H1 (cell line): ENCODE results near the gene ATXN1L. TPM values are rescaled to one million over a fixed set of nuclear protein-coding genes. Genes with fewer than 3 reads are reported as not detected.

Source experiments
- CTCF ChIA-PET: fragments of 300-600 bp; sonication (Branson Sonifier 250); formaldehyde crosslinking; loops from one replicate; lab custom pipeline; 2021; ENCODE audit not compliant: partially characterized antibody; lab: Charles Lee
- POLR2A ChIA-PET: fragments of 300-600 bp; sonication (Branson Sonifier 250); formaldehyde crosslinking; loops from one replicate; lab custom pipeline; 2021; ENCODE audit warnings: inconsistent platforms; ENCODE audit not compliant: partially characterized antibody; lab: Charles Lee
- DNase-seq, 2 experiments: peaks; one replicate each; pipeline versions ENCODE4 v3.0.0 to v3.0.0-alpha.2; 2010 to 2022; ENCODE audit warnings: low spot score in 2 of 2, low read depth in 1 of 2, mixed read lengths in 1 of 2
- FAIRE-seq: peaks from 2 replicates; lab custom pipeline; 2011; peaks lifted over from hg19 to GRCh38; lab: Jason Lieb, UNC
- H2AFZ ChIP-seq: 2 replicates; pipeline ENCODE4 v1.8.1; 2012; ENCODE audit warnings: low read length, inconsistent platforms
- H2AK5ac ChIP-seq: 2 replicates; pipeline ENCODE4 v1.6.1; 2013; ENCODE audit warnings: low read depth, low read length
- H2BK120ac ChIP-seq: replicated peaks from 2 replicates; pipeline ENCODE3; 2013; ENCODE audit warnings: low read depth, low read length, inconsistent platforms
- H2BK12ac ChIP-seq: 2 replicates; pipeline ENCODE4 v1.6.1; 2013; ENCODE audit warnings: low read depth, low read length
- H2BK15ac ChIP-seq: 2 replicates; pipeline ENCODE4 v1.6.1; 2013; ENCODE audit warnings: low read length
- H2BK20ac ChIP-seq: 2 replicates; pipeline ENCODE4 v1.6.1; 2013; ENCODE audit warnings: low read length
- H2BK5ac ChIP-seq: 2 replicates; pipeline ENCODE4 v1.6.1; 2013; ENCODE audit warnings: low read depth, low read length
- H3K14ac ChIP-seq: 2 replicates; pipeline ENCODE4 v1.6.1; 2013; ENCODE audit warnings: inconsistent platforms; ENCODE audit not compliant: insufficient read length
- H3K18ac ChIP-seq: 2 replicates; pipeline ENCODE4 v1.6.1; 2013; ENCODE audit warnings: low read length; ENCODE audit errors: extremely low read depth
- H3K23ac ChIP-seq: 2 replicates; pipeline ENCODE4 v1.6.1; 2013; ENCODE audit warnings: inconsistent platforms; ENCODE audit not compliant: insufficient read length
- H3K23me2 ChIP-seq: 2 replicates; pipeline ENCODE4 v1.6.1; 2013; ENCODE audit warnings: low read depth, low read length
- H3K27ac ChIP-seq: 2 replicates; pipeline ENCODE4 v1.6.1; 2011; ENCODE audit warnings: low read depth, low read length, inconsistent platforms
- H3K27me3 ChIP-seq, 4 experiments: replicated peaks in 1 of 4; 1 replicate in 1 of 4; 2 replicates in 3 of 4; pipeline versions ENCODE4 v1.6.1 to v1.8.1; 2011 to 2013; ENCODE audit warnings: low read length in 3 of 4, mild to moderate bottlenecking in 3 of 4, inconsistent platforms in 2 of 4, mixed read lengths in 2 of 4, moderate library complexity in 1 of 4; ENCODE audit not compliant: control insufficient read depth in 3 of 4, insufficient read depth in 3 of 4; ENCODE audit errors: extremely low read depth in 1 of 4
- H3K36me3 ChIP-seq, 4 experiments: 2 replicates each; pipeline versions ENCODE4 v1.6.1 to v1.8.1; 2011 to 2013; ENCODE audit warnings: mild to moderate bottlenecking in 4 of 4, low read length in 3 of 4, moderate library complexity in 2 of 4, control low read depth in 1 of 4, inconsistent platforms in 1 of 4; ENCODE audit not compliant: insufficient read depth in 4 of 4, control insufficient read depth in 2 of 4
- H3K4ac ChIP-seq: replicated peaks from 2 replicates; pipeline ENCODE3; 2013; ENCODE audit warnings: low read length, low read depth, mixed read lengths, inconsistent platforms; ENCODE audit not compliant: insufficient read length
- H3K4me1 ChIP-seq, 4 experiments: replicated peaks in 1 of 4; 1 replicate in 1 of 4; 2 replicates in 3 of 4; pipeline versions ENCODE4 v1.6.1 to v1.8.1; 2011 to 2013; ENCODE audit warnings: low read length in 3 of 4, inconsistent platforms in 2 of 4, mixed read lengths in 1 of 4; ENCODE audit not compliant: insufficient read depth in 4 of 4, control insufficient read depth in 3 of 4
- H3K4me2 ChIP-seq, 2 experiments: 2 replicates each; pipeline versions ENCODE4 v1.6.1 to v1.8.1; 2011 to 2013; ENCODE audit warnings: low read depth in 2 of 2, low read length in 2 of 2, control low read depth in 1 of 2, inconsistent platforms in 1 of 2, mild to moderate bottlenecking in 1 of 2; ENCODE audit not compliant: insufficient read depth in 1 of 2
- H3K4me3 ChIP-seq, 4 experiments: fragments of 200-600, 300-600 bp in 1 of 4; sonication (generic), shearing (Covaris generic), sonication (Bioruptor Twin) in 1 of 4; 2 replicates each; pipeline versions ENCODE4 v1.5.1 to v1.8.1; 2011 to 2016; ENCODE audit warnings: low read length in 4 of 4, low read depth in 3 of 4, control low read depth in 2 of 4, inconsistent platforms in 2 of 4, mild to moderate bottlenecking in 2 of 4, mixed read lengths in 1 of 4, moderate library complexity in 1 of 4; ENCODE audit not compliant: insufficient read depth in 2 of 4; ENCODE audit errors: extremely low read depth in 1 of 4
- H3K56ac ChIP-seq: replicated peaks from 2 replicates; pipeline ENCODE3; 2013; ENCODE audit warnings: low read depth, mild to moderate bottlenecking, mixed read lengths, low read length, inconsistent platforms; ENCODE audit not compliant: insufficient read length
- H3K79me1 ChIP-seq: 2 replicates; pipeline ENCODE4 v1.6.1; 2013; ENCODE audit warnings: low read depth, low read length, control low read depth
- H3K79me2 ChIP-seq, 2 experiments: 2 replicates each; pipeline versions ENCODE4 v1.6.1 to v1.8.1; 2012 to 2013; ENCODE audit warnings: low read length in 2 of 2, mild to moderate bottlenecking in 2 of 2, inconsistent platforms in 1 of 2; ENCODE audit not compliant: insufficient read depth in 2 of 2, control insufficient read depth in 1 of 2
- H3K9ac ChIP-seq, 4 experiments: replicated peaks in 1 of 4; 1 replicate in 1 of 4; 2 replicates in 3 of 4; pipeline versions ENCODE4 v1.6.1 to v1.8.1; 2011 to 2013; ENCODE audit warnings: low read depth in 3 of 4, low read length in 3 of 4, control low read depth in 2 of 4, mild to moderate bottlenecking in 2 of 4, moderate library complexity in 2 of 4, inconsistent platforms in 1 of 4; ENCODE audit errors: extremely low read depth in 1 of 4
- H3K9me3 ChIP-seq, 2 experiments: 2 replicates each; pipeline versions ENCODE4 v1.6.1 to v1.8.1; 2012 to 2013; ENCODE audit warnings: mild to moderate bottlenecking in 2 of 2, moderate library complexity in 2 of 2, control low read depth in 1 of 2, inconsistent platforms in 1 of 2, low read depth in 1 of 2, low read length in 1 of 2, mixed read lengths in 1 of 2; ENCODE audit not compliant: insufficient read depth in 2 of 2
- H4K20me1 ChIP-seq, 2 experiments: replicated peaks in 1 of 2; 2 replicates each; pipeline versions ENCODE3 to v1.8.1; 2011 to 2013; ENCODE audit warnings: inconsistent platforms in 2 of 2, low read length in 2 of 2, mild to moderate bottlenecking in 1 of 2; ENCODE audit not compliant: insufficient read depth in 2 of 2, control insufficient read depth in 1 of 2
- H4K5ac ChIP-seq: 2 replicates; pipeline ENCODE4 v1.6.1; 2013; ENCODE audit warnings: low read length, low read depth, mixed read lengths, inconsistent platforms; ENCODE audit not compliant: insufficient read length
- H4K8ac ChIP-seq: 2 replicates; pipeline ENCODE4 v1.8.0; 2013; ENCODE audit warnings: mild to moderate bottlenecking, moderate library complexity, low read length, inconsistent platforms; ENCODE audit not compliant: insufficient read depth; ENCODE audit errors: extremely low read depth
- H4K91ac ChIP-seq: replicated peaks from 2 replicates; pipeline ENCODE3; 2013; ENCODE audit warnings: low read length, mixed read lengths, inconsistent platforms; ENCODE audit not compliant: insufficient read length
- ATF2 ChIP-seq: IDR thresholded peaks from 2 replicates; pipeline ENCODE4 v1.6.1; 2012; ENCODE audit warnings: low read length, inconsistent platforms
- BRCA1 ChIP-seq: IDR thresholded peaks from 2 replicates; pipeline ENCODE4 v1.6.1; 2012; ENCODE audit warnings: low read depth, low read length, improper control_type of control experiment
- E2F6 ChIP-seq: IDR thresholded peaks from 2 replicates; pipeline ENCODE4 v1.6.1; 2012; ENCODE audit warnings: inconsistent platforms
- EGR1 ChIP-seq: IDR thresholded peaks from 2 replicates; pipeline ENCODE4 v1.6.1; 2011; ENCODE audit warnings: low read depth, low read length, borderline replicate concordance
- JUN ChIP-seq: IDR thresholded peaks from 2 replicates; pipeline ENCODE4 v1.6.1; 2011; ENCODE audit warnings: low read depth, mild to moderate bottlenecking, improper control_type of control experiment, low read length
- KDM1A ChIP-seq: fragments of 200-600, 300-600 bp; sonication (generic); IDR thresholded peaks from 2 replicates; pipeline ENCODE4 v1.7.1; 2016; ENCODE audit warnings: mild to moderate bottlenecking, low read length, borderline replicate concordance
- KDM5A ChIP-seq: fragments of 200-600 bp; IDR thresholded peaks from 2 replicates; pipeline ENCODE4 v1.7.1; 2012; ENCODE audit warnings: mild to moderate bottlenecking, low read length, inconsistent platforms, mixed read lengths
- RXRA ChIP-seq: IDR thresholded peaks from 2 replicates; pipeline ENCODE4 v1.6.1; 2011; ENCODE audit warnings: low read depth, mild to moderate bottlenecking, low read length, moderate library complexity; ENCODE audit not compliant: insufficient read depth
- SP1 ChIP-seq: IDR thresholded peaks from 2 replicates; pipeline ENCODE4 v1.6.1; 2011; ENCODE audit warnings: low read depth, low read length
- USF2 ChIP-seq: IDR thresholded peaks from 2 replicates; pipeline ENCODE4 v1.6.1; 2011; ENCODE audit warnings: low read length, improper control_type of control experiment
- WGBS, 2 experiments: shearing (Covaris generic) in 1 of 2; methylation state at CpG; one replicate each; pipeline versions ENCODE4 v1.1.6 to v1.1.7; 2013 to 2015; ENCODE audit warnings: low lambda C conversion rate in 2 of 2, mixed read lengths in 2 of 2, inconsistent platforms in 1 of 2, low coverage in 1 of 2, missing lambda C conversion rate in 1 of 2; ENCODE audit not compliant: insufficient replicate concordance in 2 of 2, insufficient coverage in 1 of 2, insufficient read length in 1 of 2; ENCODE audit errors: extremely low coverage in 1 of 2, missing lambda C conversion rate in 1 of 2; 5-methylcytosine and 5-hydroxymethylcytosine counted together
- polyA plus RNA-seq, 7 experiments: library from polyadenylated mRNA; depleted of rRNA in 3 of 7; stranded (reverse) in 5 of 7; unstranded in 2 of 7; fragments of >200 nt in 5 of 7; fragments of 200-250 nt in 2 of 7; gene quantifications; 1 replicate in 5 of 7; 2 replicates in 1 of 7; 4 replicates in 1 of 7; pipeline versions ENCODE4 v1.2.1 to v1.2.3, GENCODE V29; 2011 to 2013; ENCODE audit warnings: missing spikeins in 2 of 7, mixed read lengths in 2 of 7
- total RNA-seq: library from RNA; stranded (reverse); fragmentation: NEBNext Ultra II Directional; extraction: Animal tissue kit (Norgen Biotek cat#: 25700); gene quantifications from 2 replicates; pipeline ENCODE4 v1.2.1, GENCODE V29; 2021

ATXN1L gene
- total and polyA plus RNA-seq, 2 of the 8 experiments (the other 6 are each of a cell fraction or from before 2014, with no cell fraction given), result 12.1 to 23.8 TPM

GRCh38 chr16:71847096-71847495 lies 1.3 kb downstream of the ATXN1L start:
- no peaks in the 10 kb centered on the region for H3K27me3 ChIP-seq
- H4K8ac ChIP-seq, result no peak overlapping the region
- H4K91ac ChIP-seq, result no peak overlapping the region
- WGBS, 2 experiments, result 84% methylated on average over 3 of the region's 3 CpGs; no CpG with 5 or more reads in 1 of the 2 experiments
- no peak overlapping the region for H3K56ac ChIP-seq
- no peak for FAIRE-seq
- H2BK15ac ChIP-seq, result no peak overlapping the region
- peak overlapping the region; percentile 78 to 90 for H3K4me2 ChIP-seq
- H3K79me2 ChIP-seq, result peaks cover 11 to 21% of the 10 kb centered on the region in 2 experiments
- no peak overlapping the region for H2BK5ac ChIP-seq
- no peak overlapping the region for H2BK120ac ChIP-seq
- H3K79me1 ChIP-seq, result peaks cover 11% of the 10 kb centered on the region; the same call in 1 of the 2 replicates
- peaks cover 6% of the 10 kb centered on the region for H3K23me2 ChIP-seq
- no peak overlapping the region for H3K14ac ChIP-seq
- H3K4ac ChIP-seq, result no peak overlapping the region
- no peaks in the 10 kb centered on the region for H3K9me3 ChIP-seq
- H4K5ac ChIP-seq, result no peak overlapping the region
- H2AK5ac ChIP-seq, result no peak overlapping the region
- H4K20me1 ChIP-seq, result peaks cover 0 to 7% of the 10 kb centered on the region in 2 experiments
- H2AFZ ChIP-seq, result no peak overlapping the region
- CTCF ChIA-PET, result interaction anchor here (0.5 to 1.3 kb wide), 3 partner anchors 10 to 992 kb away, joined by 3 read pairs; no protein-coding TSS in a partner anchor
- H2BK12ac ChIP-seq, result no peak overlapping the region
- no peak overlapping the region for H3K18ac ChIP-seq
- H3K27ac ChIP-seq, result no peak overlapping the region
- H3K4me1 ChIP-seq, result peaks cover 0 to 5% (median 0%) of the 10 kb centered on the region in 4 experiments; a peak in 2 of 7 replicates
- no peak overlapping the region for H2BK20ac ChIP-seq
- TF ChIP-seq BRCA1, result no peak
- no peak for TF ChIP-seq EGR1
- TF ChIP-seq KDM5A, result no peak
- TF ChIP-seq SP1, result no peak
- TF ChIP-seq JUN, result no peak
- no peak for TF ChIP-seq USF2
- TF ChIP-seq RXRA, result no peak
- TF ChIP-seq E2F6, result no peak
- no peak for TF ChIP-seq ATF2
- TF ChIP-seq KDM1A, result no peak
- TF ChIP-seq, all 59 proteins: peak for 0
- POLR2A ChIA-PET, result interaction anchor here (0.7 to 3.0 kb wide), 7 partner anchors 9 to 90 kb away, joined by 3 to 11 read pairs (median 4); partner anchors contain the start of gene AP1G1
- H3K9ac ChIP-seq, result peak overlapping the region; percentile 44 to 91 (median 82); a peak in 3 of 7 replicates
- H3K23ac ChIP-seq, result no peak overlapping the region
- no peak for DNase-seq
- peak overlapping the region; percentile 78 to 97 (median 94); a peak in 7 of 8 replicates for H3K4me3 ChIP-seq
- peaks cover 11 to 24% (median 19%) of the 10 kb centered on the region in 4 experiments; a peak in 7 of 8 replicates for H3K36me3 ChIP-seq
